NB4 (cell line): ENCODE measurements around the gene TWIST2.

Experiments
- CTCF ChIP-seq: IDR thresholded peaks from one replicate; pipeline ENCODE4 v1.5.1; 2012; ENCODE audit warnings: low read depth, low read length
- MAX ChIP-seq: IDR thresholded peaks from 2 replicates; pipeline ENCODE4 v1.6.1; 2011; ENCODE audit warnings: low read depth, low read length
- MYC ChIP-seq: IDR thresholded peaks from 2 replicates; pipeline ENCODE4 v1.6.1; 2011; ENCODE audit warnings: low read depth, low read length
- POLR2A ChIP-seq: IDR thresholded peaks from 2 replicates; pipeline ENCODE4 v1.6.1; 2011; ENCODE audit warnings: mild to moderate bottlenecking; ENCODE audit not compliant: insufficient read length; ENCODE audit errors: extremely low read depth

DNA sequence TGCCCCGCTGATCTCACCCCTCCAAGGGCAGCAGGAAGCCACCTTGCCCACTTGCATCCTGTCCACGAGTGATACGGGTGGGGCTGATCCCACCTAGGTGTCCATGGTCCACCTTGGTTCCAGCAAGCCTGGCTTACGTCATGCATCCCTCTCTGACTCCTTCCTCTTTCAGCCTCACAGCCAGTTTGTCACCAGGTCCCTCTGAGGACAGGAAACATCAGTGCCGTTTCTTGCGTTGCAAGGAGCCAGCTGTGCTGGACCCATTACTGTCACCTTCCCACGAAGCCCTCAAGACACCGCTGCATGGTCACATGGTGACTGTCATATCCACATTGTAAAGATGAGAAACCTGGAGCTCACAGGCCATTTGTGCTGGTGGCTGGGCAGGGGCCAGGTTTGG lies 34.8 kb upstream of the TWIST2 start:
- TF ChIP-seq CTCF (no peak), MYC (no peak), POLR2A (no peak), MAX (no peak)
